H1 (cell line): ENCODE data around the gene COPS2. TPM values are rescaled to one million over a fixed set of nuclear protein-coding genes. Genes with fewer than 3 reads are reported as not detected.

Experiments used
- CTCF ChIA-PET: fragments of 300-600 bp; sonication (Branson Sonifier 250); formaldehyde crosslinking; loops from one replicate; lab custom pipeline; 2021; ENCODE audit not compliant: partially characterized antibody; lab: Charles Lee
- POLR2A ChIA-PET: fragments of 300-600 bp; sonication (Branson Sonifier 250); formaldehyde crosslinking; loops from one replicate; lab custom pipeline; 2021; ENCODE audit warnings: inconsistent platforms; ENCODE audit not compliant: partially characterized antibody; lab: Charles Lee
- DNase-seq, 2 experiments: peaks; one replicate each; pipeline versions ENCODE4 v3.0.0 to v3.0.0-alpha.2; 2010 to 2022; ENCODE audit warnings: low spot score in 2 of 2, low read depth in 1 of 2, mixed read lengths in 1 of 2
- FAIRE-seq: peaks from 2 replicates; lab custom pipeline; 2011; peaks lifted over from hg19 to GRCh38; lab: Jason Lieb, UNC
- H2AFZ ChIP-seq: 2 replicates; pipeline ENCODE4 v1.8.1; 2012; ENCODE audit warnings: low read length, inconsistent platforms
- H2AK5ac ChIP-seq: 2 replicates; pipeline ENCODE4 v1.6.1; 2013; ENCODE audit warnings: low read depth, low read length
- H2BK120ac ChIP-seq: replicated peaks from 2 replicates; pipeline ENCODE3; 2013; ENCODE audit warnings: low read depth, low read length, inconsistent platforms
- H2BK12ac ChIP-seq: 2 replicates; pipeline ENCODE4 v1.6.1; 2013; ENCODE audit warnings: low read depth, low read length
- H2BK15ac ChIP-seq: 2 replicates; pipeline ENCODE4 v1.6.1; 2013; ENCODE audit warnings: low read length
- H2BK20ac ChIP-seq: 2 replicates; pipeline ENCODE4 v1.6.1; 2013; ENCODE audit warnings: low read length
- H2BK5ac ChIP-seq: 2 replicates; pipeline ENCODE4 v1.6.1; 2013; ENCODE audit warnings: low read depth, low read length
- H3K14ac ChIP-seq: 2 replicates; pipeline ENCODE4 v1.6.1; 2013; ENCODE audit warnings: inconsistent platforms; ENCODE audit not compliant: insufficient read length
- H3K18ac ChIP-seq: 2 replicates; pipeline ENCODE4 v1.6.1; 2013; ENCODE audit warnings: low read length; ENCODE audit errors: extremely low read depth
- H3K23ac ChIP-seq: 2 replicates; pipeline ENCODE4 v1.6.1; 2013; ENCODE audit warnings: inconsistent platforms; ENCODE audit not compliant: insufficient read length
- H3K23me2 ChIP-seq: 2 replicates; pipeline ENCODE4 v1.6.1; 2013; ENCODE audit warnings: low read depth, low read length
- H3K27ac ChIP-seq: 2 replicates; pipeline ENCODE4 v1.6.1; 2011; ENCODE audit warnings: low read depth, low read length, inconsistent platforms
- H3K27me3 ChIP-seq, 4 experiments: replicated peaks in 1 of 4; 1 replicate in 1 of 4; 2 replicates in 3 of 4; pipeline versions ENCODE4 v1.6.1 to v1.8.1; 2011 to 2013; ENCODE audit warnings: low read length in 3 of 4, mild to moderate bottlenecking in 3 of 4, inconsistent platforms in 2 of 4, mixed read lengths in 2 of 4, moderate library complexity in 1 of 4; ENCODE audit not compliant: control insufficient read depth in 3 of 4, insufficient read depth in 3 of 4; ENCODE audit errors: extremely low read depth in 1 of 4
- H3K36me3 ChIP-seq, 4 experiments: 2 replicates each; pipeline versions ENCODE4 v1.6.1 to v1.8.1; 2011 to 2013; ENCODE audit warnings: mild to moderate bottlenecking in 4 of 4, low read length in 3 of 4, moderate library complexity in 2 of 4, control low read depth in 1 of 4, inconsistent platforms in 1 of 4; ENCODE audit not compliant: insufficient read depth in 4 of 4, control insufficient read depth in 2 of 4
- H3K4ac ChIP-seq: replicated peaks from 2 replicates; pipeline ENCODE3; 2013; ENCODE audit warnings: low read length, low read depth, mixed read lengths, inconsistent platforms; ENCODE audit not compliant: insufficient read length
- H3K4me1 ChIP-seq, 4 experiments: replicated peaks in 1 of 4; 1 replicate in 1 of 4; 2 replicates in 3 of 4; pipeline versions ENCODE4 v1.6.1 to v1.8.1; 2011 to 2013; ENCODE audit warnings: low read length in 3 of 4, inconsistent platforms in 2 of 4, mixed read lengths in 1 of 4; ENCODE audit not compliant: insufficient read depth in 4 of 4, control insufficient read depth in 3 of 4
- H3K4me2 ChIP-seq, 2 experiments: 2 replicates each; pipeline versions ENCODE4 v1.6.1 to v1.8.1; 2011 to 2013; ENCODE audit warnings: low read depth in 2 of 2, low read length in 2 of 2, control low read depth in 1 of 2, inconsistent platforms in 1 of 2, mild to moderate bottlenecking in 1 of 2; ENCODE audit not compliant: insufficient read depth in 1 of 2
- H3K4me3 ChIP-seq, 4 experiments: fragments of 200-600, 300-600 bp in 1 of 4; sonication (generic), shearing (Covaris generic), sonication (Bioruptor Twin) in 1 of 4; 2 replicates each; pipeline versions ENCODE4 v1.5.1 to v1.8.1; 2011 to 2016; ENCODE audit warnings: low read length in 4 of 4, low read depth in 3 of 4, control low read depth in 2 of 4, inconsistent platforms in 2 of 4, mild to moderate bottlenecking in 2 of 4, mixed read lengths in 1 of 4, moderate library complexity in 1 of 4; ENCODE audit not compliant: insufficient read depth in 2 of 4; ENCODE audit errors: extremely low read depth in 1 of 4
- H3K56ac ChIP-seq: replicated peaks from 2 replicates; pipeline ENCODE3; 2013; ENCODE audit warnings: low read depth, mild to moderate bottlenecking, mixed read lengths, low read length, inconsistent platforms; ENCODE audit not compliant: insufficient read length
- H3K79me1 ChIP-seq: 2 replicates; pipeline ENCODE4 v1.6.1; 2013; ENCODE audit warnings: low read depth, low read length, control low read depth
- H3K79me2 ChIP-seq, 2 experiments: 2 replicates each; pipeline versions ENCODE4 v1.6.1 to v1.8.1; 2012 to 2013; ENCODE audit warnings: low read length in 2 of 2, mild to moderate bottlenecking in 2 of 2, inconsistent platforms in 1 of 2; ENCODE audit not compliant: insufficient read depth in 2 of 2, control insufficient read depth in 1 of 2
- H3K9ac ChIP-seq, 4 experiments: replicated peaks in 1 of 4; 1 replicate in 1 of 4; 2 replicates in 3 of 4; pipeline versions ENCODE4 v1.6.1 to v1.8.1; 2011 to 2013; ENCODE audit warnings: low read depth in 3 of 4, low read length in 3 of 4, control low read depth in 2 of 4, mild to moderate bottlenecking in 2 of 4, moderate library complexity in 2 of 4, inconsistent platforms in 1 of 4; ENCODE audit errors: extremely low read depth in 1 of 4
- H3K9me3 ChIP-seq, 2 experiments: 2 replicates each; pipeline versions ENCODE4 v1.6.1 to v1.8.1; 2012 to 2013; ENCODE audit warnings: mild to moderate bottlenecking in 2 of 2, moderate library complexity in 2 of 2, control low read depth in 1 of 2, inconsistent platforms in 1 of 2, low read depth in 1 of 2, low read length in 1 of 2, mixed read lengths in 1 of 2; ENCODE audit not compliant: insufficient read depth in 2 of 2
- H4K20me1 ChIP-seq, 2 experiments: replicated peaks in 1 of 2; 2 replicates each; pipeline versions ENCODE3 to v1.8.1; 2011 to 2013; ENCODE audit warnings: inconsistent platforms in 2 of 2, low read length in 2 of 2, mild to moderate bottlenecking in 1 of 2; ENCODE audit not compliant: insufficient read depth in 2 of 2, control insufficient read depth in 1 of 2
- H4K5ac ChIP-seq: 2 replicates; pipeline ENCODE4 v1.6.1; 2013; ENCODE audit warnings: low read length, low read depth, mixed read lengths, inconsistent platforms; ENCODE audit not compliant: insufficient read length
- H4K8ac ChIP-seq: 2 replicates; pipeline ENCODE4 v1.8.0; 2013; ENCODE audit warnings: mild to moderate bottlenecking, moderate library complexity, low read length, inconsistent platforms; ENCODE audit not compliant: insufficient read depth; ENCODE audit errors: extremely low read depth
- H4K91ac ChIP-seq: replicated peaks from 2 replicates; pipeline ENCODE3; 2013; ENCODE audit warnings: low read length, mixed read lengths, inconsistent platforms; ENCODE audit not compliant: insufficient read length
- CTBP2 ChIP-seq: IDR thresholded peaks from 2 replicates; pipeline ENCODE4 v1.7.0; 2011; ENCODE audit warnings: borderline replicate concordance, mild to moderate bottlenecking, moderate library complexity, mixed read lengths, low read length; ENCODE audit not compliant: insufficient read depth, insufficient read length
- HDAC2 ChIP-seq, 2 experiments: fragments of 300-600 bp in 1 of 2; sonication (generic) in 1 of 2; IDR thresholded peaks; 2 replicates each; pipeline ENCODE4 v1.6.1; 2011 to 2012; ENCODE audit warnings: low read depth in 2 of 2, low read length in 2 of 2, mild to moderate bottlenecking in 2 of 2, moderate library complexity in 2 of 2, borderline replicate concordance in 1 of 2, inconsistent platforms in 1 of 2
- RBBP5 ChIP-seq: IDR thresholded peaks from 2 replicates; pipeline ENCODE4 v1.7.1; 2012; ENCODE audit warnings: low read depth, mild to moderate bottlenecking, inconsistent platforms, low read length, moderate library complexity, borderline replicate concordance
- RFX5 ChIP-seq: IDR thresholded peaks from 2 replicates; pipeline ENCODE4 v1.6.1; 2011; ENCODE audit warnings: low read depth, low read length, improper control_type of control experiment, borderline replicate concordance
- SIN3A ChIP-seq, 2 experiments: IDR thresholded peaks in 1 of 2; conservative IDR thresholded peaks in 1 of 2; 2 replicates each; pipeline ENCODE4 v1.6.1; 2011 to 2012; ENCODE audit warnings: low read length in 2 of 2, improper control_type of control experiment in 1 of 2, low read depth in 1 of 2, mild to moderate bottlenecking in 1 of 2
- SIX5 ChIP-seq: IDR thresholded peaks from 2 replicates; pipeline ENCODE4 v1.6.1; 2011; ENCODE audit warnings: mild to moderate bottlenecking, low read depth, low read length
- SP4 ChIP-seq: IDR thresholded peaks from 2 replicates; pipeline ENCODE4 v1.6.1; 2012; ENCODE audit warnings: low read length, inconsistent platforms
- SRF ChIP-seq: IDR thresholded peaks from 2 replicates; pipeline ENCODE4 v1.6.1; 2011; ENCODE audit warnings: mild to moderate bottlenecking, low read depth, low read length, moderate library complexity
- USF2 ChIP-seq: IDR thresholded peaks from 2 replicates; pipeline ENCODE4 v1.6.1; 2011; ENCODE audit warnings: low read length, improper control_type of control experiment
- WGBS, 2 experiments: shearing (Covaris generic) in 1 of 2; methylation state at CpG; one replicate each; pipeline versions ENCODE4 v1.1.6 to v1.1.7; 2013 to 2015; ENCODE audit warnings: low lambda C conversion rate in 2 of 2, mixed read lengths in 2 of 2, inconsistent platforms in 1 of 2, low coverage in 1 of 2, missing lambda C conversion rate in 1 of 2; ENCODE audit not compliant: insufficient replicate concordance in 2 of 2, insufficient coverage in 1 of 2, insufficient read length in 1 of 2; ENCODE audit errors: extremely low coverage in 1 of 2, missing lambda C conversion rate in 1 of 2; 5-methylcytosine and 5-hydroxymethylcytosine counted together
- polyA plus RNA-seq, 7 experiments: library from polyadenylated mRNA; depleted of rRNA in 3 of 7; stranded (reverse) in 5 of 7; unstranded in 2 of 7; fragments of >200 nt in 5 of 7; fragments of 200-250 nt in 2 of 7; gene quantifications; 1 replicate in 5 of 7; 2 replicates in 1 of 7; 4 replicates in 1 of 7; pipeline versions ENCODE4 v1.2.1 to v1.2.3, GENCODE V29; 2011 to 2013; ENCODE audit warnings: missing spikeins in 2 of 7, mixed read lengths in 2 of 7
- total RNA-seq: library from RNA; stranded (reverse); fragmentation: NEBNext Ultra II Directional; extraction: Animal tissue kit (Norgen Biotek cat#: 25700); gene quantifications from 2 replicates; pipeline ENCODE4 v1.2.1, GENCODE V29; 2021
- TF ChIP-seq, protein P1 (sequence below): IDR thresholded peaks from 2 replicates; pipeline ENCODE4 v1.6.1; 2012; ENCODE audit warnings: low read length, inconsistent platforms

The COPS2 gene
- total and polyA plus RNA-seq, 2 of the 8 experiments (the other 6 are each of a cell fraction or from before 2014, with no cell fraction given), result 17.7 to 85.1 TPM

DNA sequence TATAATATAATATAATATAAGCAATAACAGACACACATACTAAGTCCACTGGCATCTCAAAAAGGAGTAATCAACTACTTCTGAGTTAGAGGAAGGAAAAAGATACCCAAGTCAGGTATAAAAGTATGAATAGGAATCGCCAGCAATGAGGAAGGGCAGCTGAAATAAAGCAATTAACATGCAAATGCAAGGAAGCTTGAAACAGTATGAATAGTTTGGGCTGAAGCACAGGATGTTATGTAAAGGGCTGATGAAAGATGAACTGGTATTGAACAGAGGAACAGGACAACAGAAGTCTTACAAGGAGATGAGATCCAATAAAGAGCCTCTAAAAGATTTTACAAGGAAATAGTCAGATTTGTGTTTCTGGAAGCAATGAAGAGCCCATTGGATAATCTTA lies 7.1 kb downstream of the COPS2 start:
- Histone ChIP-seq H2BK12ac (no peak overlapping the region), H3K9me3 (no peaks in the 10 kb centered on the region), H4K91ac (no peak overlapping the region), H3K4me1 (peaks cover 0 to 3% (median 0%) of the 10 kb centered on the region in 4 experiments; a peak in 2 of 7 replicates), H3K9ac (peak overlapping the region in 1 of 4 experiments; percentile 10; a peak in 1 of 7 replicates), H2BK20ac (no peak overlapping the region), H3K14ac (no peak overlapping the region), H2AFZ (no peak overlapping the region), H2BK120ac (no peak overlapping the region), H3K36me3 (peaks cover 2 to 13% (median 6%) of the 10 kb centered on the region in 4 experiments), H3K27me3 (no peaks in the 10 kb centered on the region), H2AK5ac (no peak overlapping the region), H3K4me2 (peak overlapping the region in 1 of 2 experiments; percentile 26; a peak in 1 of 4 replicates), H3K23me2 (no peaks in the 10 kb centered on the region), H4K20me1 (peaks cover 2 to 6% of the 10 kb centered on the region in 2 experiments), H3K18ac (no peak overlapping the region), H2BK15ac (no peak overlapping the region), H3K79me1 (no peaks in the 10 kb centered on the region), H2BK5ac (no peak overlapping the region), H3K56ac (no peak overlapping the region), H4K5ac (no peak overlapping the region), H4K8ac (no peak overlapping the region), H3K23ac (no peak overlapping the region), H3K4ac (no peak overlapping the region), H3K4me3 (no peak overlapping the region), H3K27ac (no peak overlapping the region), H3K79me2 (peaks cover 4 to 91% of the 10 kb centered on the region in 2 experiments; a peak in 3 of 4 replicates)
- ChIA-PET POLR2A (interaction anchor here (1.2 kb wide), 2 partner anchors 11 to 77 kb away, joined by 3 read pairs; no protein-coding TSS in a partner anchor), CTCF (interaction anchor here (0.5 kb wide), 1 partner anchor 77 kb away, joined by 3 read pairs; no protein-coding TSS in a partner anchor)
- DNase-seq, result no peak
- WGBS, 2 experiments, result 74% methylated on average over 1 of the region's 1 CpG; no CpG with 5 or more reads in 1 of the 2 experiments
- no peak for FAIRE-seq
- no peak for TF ChIP-seq SIX5
- TF ChIP-seq SIN3A (conservative IDR thresholded peaks at IDR 0.05 in 1 of 2, IDR thresholded peaks at IDR 0.05 in 1 of 2; ENCODE audit: low read depth in 1 of 2, low read length in 2 of 2), result no peak
- no peak for TF ChIP-seq RFX5
- no peak for TF ChIP-seq HDAC2 (IDR thresholded peaks at IDR 0.05; ENCODE audit: borderline replicate concordance in 1 of 2, low read depth in 2 of 2, low read length in 2 of 2)
- no peak for TF ChIP-seq CTBP2
- TF ChIP-seq, protein P1, sequence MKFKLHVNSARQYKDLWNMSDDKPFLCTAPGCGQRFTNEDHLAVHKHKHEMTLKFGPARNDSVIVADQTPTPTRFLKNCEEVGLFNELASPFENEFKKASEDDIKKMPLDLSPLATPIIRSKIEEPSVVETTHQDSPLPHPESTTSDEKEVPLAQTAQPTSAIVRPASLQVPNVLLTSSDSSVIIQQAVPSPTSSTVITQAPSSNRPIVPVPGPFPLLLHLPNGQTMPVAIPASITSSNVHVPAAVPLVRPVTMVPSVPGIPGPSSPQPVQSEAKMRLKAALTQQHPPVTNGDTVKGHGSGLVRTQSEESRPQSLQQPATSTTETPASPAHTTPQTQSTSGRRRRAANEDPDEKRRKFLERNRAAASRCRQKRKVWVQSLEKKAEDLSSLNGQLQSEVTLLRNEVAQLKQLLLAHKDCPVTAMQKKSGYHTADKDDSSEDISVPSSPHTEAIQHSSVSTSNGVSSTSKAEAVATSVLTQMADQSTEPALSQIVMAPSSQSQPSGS, result no peak
- TF ChIP-seq SP4, result no peak
- TF ChIP-seq USF2, result no peak
- no peak for TF ChIP-seq RBBP5
- no peak for TF ChIP-seq SRF
